ENCODE data around the gene TMEM242.

- TF ChIP-seq, protein P1, sequence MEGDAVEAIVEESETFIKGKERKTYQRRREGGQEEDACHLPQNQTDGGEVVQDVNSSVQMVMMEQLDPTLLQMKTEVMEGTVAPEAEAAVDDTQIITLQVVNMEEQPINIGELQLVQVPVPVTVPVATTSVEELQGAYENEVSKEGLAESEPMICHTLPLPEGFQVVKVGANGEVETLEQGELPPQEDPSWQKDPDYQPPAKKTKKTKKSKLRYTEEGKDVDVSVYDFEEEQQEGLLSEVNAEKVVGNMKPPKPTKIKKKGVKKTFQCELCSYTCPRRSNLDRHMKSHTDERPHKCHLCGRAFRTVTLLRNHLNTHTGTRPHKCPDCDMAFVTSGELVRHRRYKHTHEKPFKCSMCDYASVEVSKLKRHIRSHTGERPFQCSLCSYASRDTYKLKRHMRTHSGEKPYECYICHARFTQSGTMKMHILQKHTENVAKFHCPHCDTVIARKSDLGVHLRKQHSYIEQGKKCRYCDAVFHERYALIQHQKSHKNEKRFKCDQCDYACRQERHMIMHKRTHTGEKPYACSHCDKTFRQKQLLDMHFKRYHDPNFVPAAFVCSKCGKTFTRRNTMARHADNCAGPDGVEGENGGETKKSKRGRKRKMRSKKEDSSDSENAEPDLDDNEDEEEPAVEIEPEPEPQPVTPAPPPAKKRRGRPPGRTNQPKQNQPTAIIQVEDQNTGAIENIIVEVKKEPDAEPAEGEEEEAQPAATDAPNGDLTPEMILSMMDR (IDR thresholded peaks at IDR 0.05; ENCODE audit: low read depth, low read length, poor library complexity, severe bottlenecking) = no peak
- no peak for TF ChIP-seq EZH2phosphoT487 (IDR thresholded peaks at IDR 0.05; ENCODE audit: borderline replicate concordance, low read length)
Observed at GRCh38 chr6:157294654-157295053, 28.7 kb downstream of the TMEM242 start.

Data from DOHH2 (cell line).